Measurements from ENCODE around the gene ELAVL4. TPM values are rescaled to one million over a fixed set of nuclear protein-coding genes. Genes with fewer than 3 reads are reported as not detected.

The ELAVL4 gene
- total RNA-seq (2022) (not detected in 2 replicates), Bru-seq, nascent RNA (not detected), BruChase-seq, experiment 1, labeled RNA remaining after a 6-hour chase (not detected), BruChase-seq, experiment 2, labeled RNA remaining after a 2-hour chase (not detected)
- long read RNA-seq, result 0 reads

DNA sequence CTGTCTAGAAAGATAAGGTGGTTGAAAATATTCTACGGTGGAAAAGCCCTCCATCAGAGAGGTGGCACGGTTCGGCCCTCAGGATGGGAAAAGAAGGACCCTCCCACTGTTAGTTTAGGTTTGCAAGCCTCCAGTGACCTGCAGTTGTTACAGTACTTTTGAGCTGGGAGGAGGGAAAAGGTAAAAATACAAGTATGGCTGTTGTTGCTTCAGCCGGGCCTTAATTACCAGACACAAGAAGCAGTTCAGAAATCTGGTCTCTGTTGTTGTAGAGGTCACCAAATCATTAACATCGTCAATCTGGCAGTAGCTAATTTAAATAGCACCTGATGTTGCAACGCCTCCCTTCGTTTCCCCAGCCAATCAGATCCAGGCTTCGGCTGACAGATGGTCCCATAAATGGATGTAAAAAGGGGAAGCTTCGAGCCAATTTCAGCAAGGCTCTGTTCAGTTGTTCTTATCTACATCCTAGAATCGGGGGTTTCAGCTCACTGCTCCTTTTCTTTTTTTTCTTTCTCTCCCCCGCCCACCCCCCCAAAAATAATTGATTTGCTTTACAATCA is at the start of gene ELAVL4:
Gene ELAVL4, plus strand, starts transcription at position 424 of the 563 bp plus-strand sequence. CDS start 270 bp downstream, outside the sequence.
- no TSS peak for BruUV-seq (replicated peaks)
- DNase-seq, result no peak
- H3K4me3 Mint-ChIP-seq (ENCODE audit: low read depth, unreplicated experiment), result no peak within 1 kb of the TSS
- H3K4me1 Mint-ChIP-seq (ENCODE audit: low read depth, unreplicated experiment), result no peaks in the 10 kb centered on the region
- H3K9me3 Mint-ChIP-seq (ENCODE audit: low read depth, unreplicated experiment), result no peaks in the 10 kb centered on the region
- H3K27me3 Mint-ChIP-seq (ENCODE audit: unreplicated experiment), result peaks cover 85% of the 10 kb centered on the region
- TF ChIP-seq, protein P1, sequence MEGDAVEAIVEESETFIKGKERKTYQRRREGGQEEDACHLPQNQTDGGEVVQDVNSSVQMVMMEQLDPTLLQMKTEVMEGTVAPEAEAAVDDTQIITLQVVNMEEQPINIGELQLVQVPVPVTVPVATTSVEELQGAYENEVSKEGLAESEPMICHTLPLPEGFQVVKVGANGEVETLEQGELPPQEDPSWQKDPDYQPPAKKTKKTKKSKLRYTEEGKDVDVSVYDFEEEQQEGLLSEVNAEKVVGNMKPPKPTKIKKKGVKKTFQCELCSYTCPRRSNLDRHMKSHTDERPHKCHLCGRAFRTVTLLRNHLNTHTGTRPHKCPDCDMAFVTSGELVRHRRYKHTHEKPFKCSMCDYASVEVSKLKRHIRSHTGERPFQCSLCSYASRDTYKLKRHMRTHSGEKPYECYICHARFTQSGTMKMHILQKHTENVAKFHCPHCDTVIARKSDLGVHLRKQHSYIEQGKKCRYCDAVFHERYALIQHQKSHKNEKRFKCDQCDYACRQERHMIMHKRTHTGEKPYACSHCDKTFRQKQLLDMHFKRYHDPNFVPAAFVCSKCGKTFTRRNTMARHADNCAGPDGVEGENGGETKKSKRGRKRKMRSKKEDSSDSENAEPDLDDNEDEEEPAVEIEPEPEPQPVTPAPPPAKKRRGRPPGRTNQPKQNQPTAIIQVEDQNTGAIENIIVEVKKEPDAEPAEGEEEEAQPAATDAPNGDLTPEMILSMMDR (IDR thresholded peaks at IDR 0.05; ENCODE audit: unreplicated experiment), result no peak
- no peak within 1 kb of the TSS for H3K27ac Mint-ChIP-seq (ENCODE audit: unreplicated experiment)
- CTCF ChIA-PET, result no interaction called here
- intact Hi-C loops (cut with micrococcal nuclease; ENCODE audit: unreplicated experiment), result no loop called here
- no peaks in the 10 kb centered on the region for H3K36me3 Mint-ChIP-seq (ENCODE audit: insufficient read depth, unreplicated experiment)

DNA sequence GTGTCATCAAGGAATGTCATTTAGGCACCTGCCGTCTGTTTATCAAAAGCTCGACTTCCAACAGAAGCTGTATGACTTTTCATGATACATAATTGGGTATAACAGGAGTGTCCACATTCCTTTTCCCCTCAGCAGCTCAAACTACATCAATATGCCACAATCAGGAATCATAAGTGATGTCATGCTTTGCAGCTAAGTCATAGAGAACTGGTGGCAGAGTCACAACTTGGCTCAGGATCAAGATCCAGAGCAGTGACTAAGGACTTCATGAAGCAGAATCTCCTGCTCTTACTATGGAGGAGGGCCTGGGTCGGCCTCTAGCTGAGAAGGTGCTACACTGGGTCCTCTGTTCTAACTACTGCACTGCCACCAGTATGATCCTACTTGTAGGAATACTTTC is 48.4 kb upstream of the ELAVL4 start:
- peak; percentile 67 for DNase-seq
- peaks cover 14% of the 10 kb centered on the region for H3K4me1 Mint-ChIP-seq (ENCODE audit: low read depth, unreplicated experiment)
- TF ChIP-seq, protein P1 (IDR thresholded peaks at IDR 0.05; ENCODE audit: unreplicated experiment), result no peak
- peak overlapping the region; percentile 6 for H3K27ac Mint-ChIP-seq (ENCODE audit: unreplicated experiment)
- no peaks in the 10 kb centered on the region for H3K9me3 Mint-ChIP-seq (ENCODE audit: low read depth, unreplicated experiment)
- intact Hi-C loops (cut with micrococcal nuclease; ENCODE audit: unreplicated experiment), result no loop called here
- CTCF ChIA-PET, result interaction anchor here (1.7 kb wide), 1 partner anchor 20 kb away, joined by 3 read pairs; no protein-coding TSS in a partner anchor
- no peak overlapping the region for H3K4me3 Mint-ChIP-seq (ENCODE audit: low read depth, unreplicated experiment)
- H3K27me3 Mint-ChIP-seq (ENCODE audit: unreplicated experiment), result no peaks in the 10 kb centered on the region
- H3K36me3 Mint-ChIP-seq (ENCODE audit: insufficient read depth, unreplicated experiment), result peaks cover 5% of the 10 kb centered on the region
- no TSS peak for BruUV-seq (replicated peaks)

DNA sequence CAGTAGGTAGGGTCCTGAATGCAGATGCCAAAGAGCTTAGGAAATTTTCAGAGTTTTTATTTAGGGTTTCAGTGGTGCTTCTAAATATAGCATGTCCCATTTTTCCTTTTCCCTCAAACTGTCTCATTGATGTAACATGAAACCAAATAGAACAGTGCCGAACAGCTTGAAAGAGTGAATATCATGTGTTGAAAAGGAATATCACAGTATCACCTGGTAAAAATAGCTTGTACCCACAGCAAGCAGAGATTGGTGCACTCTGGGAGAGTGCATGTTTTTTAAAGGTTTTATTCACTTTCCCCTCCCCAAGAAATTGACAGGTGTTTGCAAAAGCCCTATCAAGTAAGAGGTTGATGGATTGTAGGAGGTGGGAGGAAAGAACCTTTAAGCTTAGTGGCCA is 41.9 kb upstream of the ELAVL4 start:
- Mint-ChIP-seq H3K4me3 (ENCODE audit: low read depth, unreplicated experiment) (no peak overlapping the region), H3K4me1 (ENCODE audit: low read depth, unreplicated experiment) (no peaks in the 10 kb centered on the region), H3K36me3 (ENCODE audit: insufficient read depth, unreplicated experiment) (no peaks in the 10 kb centered on the region), H3K27me3 (ENCODE audit: unreplicated experiment) (no peaks in the 10 kb centered on the region), H3K27ac (ENCODE audit: unreplicated experiment) (no peak overlapping the region), H3K9me3 (ENCODE audit: low read depth, unreplicated experiment) (no peaks in the 10 kb centered on the region)
- DNase-seq, result no peak
- TF ChIP-seq, protein P1 (IDR thresholded peaks at IDR 0.05; ENCODE audit: unreplicated experiment), result no peak
- CTCF ChIA-PET, result no interaction called here
- intact Hi-C loops (cut with micrococcal nuclease; ENCODE audit: unreplicated experiment), result no loop called here
- BruUV-seq (replicated peaks), result no TSS peak

DNA sequence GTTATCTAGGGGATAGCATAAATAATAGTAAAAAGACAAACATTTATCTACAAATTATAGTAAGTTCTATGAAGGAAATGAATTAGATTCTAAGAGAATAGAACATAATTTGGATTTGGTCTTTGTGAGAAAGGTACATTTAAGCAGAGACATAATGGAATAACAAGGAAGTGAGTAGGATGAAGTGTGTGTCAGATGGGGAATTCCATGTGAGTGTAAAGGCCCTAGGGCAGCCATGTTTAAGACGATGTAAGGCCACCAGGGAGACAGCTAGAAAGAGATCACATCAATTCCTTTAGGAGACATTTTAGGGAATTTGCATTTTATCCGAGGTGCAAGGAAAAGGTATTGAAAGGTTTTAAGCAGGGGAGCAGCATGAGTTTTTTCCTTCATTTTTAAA is 33.8 kb upstream of the ELAVL4 start:
- Mint-ChIP-seq H3K9me3 (ENCODE audit: low read depth, unreplicated experiment) (peaks cover 2% of the 10 kb centered on the region), H3K4me1 (ENCODE audit: low read depth, unreplicated experiment) (no peaks in the 10 kb centered on the region), H3K4me3 (ENCODE audit: low read depth, unreplicated experiment) (no peak overlapping the region), H3K27ac (ENCODE audit: unreplicated experiment) (no peak overlapping the region), H3K36me3 (ENCODE audit: insufficient read depth, unreplicated experiment) (no peaks in the 10 kb centered on the region), H3K27me3 (ENCODE audit: unreplicated experiment) (no peaks in the 10 kb centered on the region)
- TF ChIP-seq, protein P1 (IDR thresholded peaks at IDR 0.05; ENCODE audit: unreplicated experiment), result no peak
- no peak for DNase-seq
- intact Hi-C loops (cut with micrococcal nuclease; ENCODE audit: unreplicated experiment), result no loop called here
- no TSS peak for BruUV-seq (replicated peaks)
- CTCF ChIA-PET, result interaction anchor here (1.0 kb wide), 1 partner anchor 38 kb away, joined by 3 read pairs; no protein-coding TSS in a partner anchor

Data from Calu3 (cell line).